KG1 (cell line): ENCODE data around the gene INSYN1.
"Not testable (repeated sequence)": the region's sequence is repeated elsewhere in the genome, so short reads cannot be mapped to it uniquely, and the experiment has no call there.

ENCODE experiments used
- DNase-seq: peaks from one replicate; lab custom pipeline; 2025; lab: John Stamatoyannopoulos, UW

INSYN1 gene

DNA sequence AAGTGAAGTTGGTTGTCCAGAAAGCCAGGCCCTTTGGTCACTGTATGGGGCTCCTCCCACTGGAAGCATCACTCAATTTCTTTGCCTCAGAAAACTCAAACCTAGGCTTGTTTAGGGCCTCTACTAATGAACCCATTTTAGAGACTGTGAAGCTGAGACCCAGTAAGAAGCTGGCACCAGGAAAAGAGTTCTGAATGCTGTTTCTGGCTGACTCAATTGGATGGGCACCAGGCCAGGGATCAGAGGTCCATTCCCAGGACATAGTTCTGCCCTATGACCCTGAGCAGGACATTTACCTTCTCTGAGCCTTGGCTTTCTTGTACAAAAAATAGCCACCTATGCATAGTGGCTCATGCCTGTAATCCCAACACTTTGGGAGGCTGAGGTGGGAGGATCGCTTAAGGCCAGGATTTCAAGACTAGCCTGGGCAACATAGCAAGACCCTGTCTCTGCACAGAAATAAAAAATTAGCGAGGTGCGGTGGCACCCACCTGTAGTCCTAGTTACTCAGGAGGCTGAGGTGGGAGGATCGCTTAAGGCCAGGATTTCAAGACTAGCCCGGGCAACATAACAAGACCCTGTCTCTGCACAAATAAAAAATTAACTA lies 38.4 kb downstream of the INSYN1 start:
- DNase-seq, result no peak

- no peak for DNase-seq
Measured at GRCh38 chr15:73712107-73712506, 41.0 kb downstream of the INSYN1 start.

DNA sequence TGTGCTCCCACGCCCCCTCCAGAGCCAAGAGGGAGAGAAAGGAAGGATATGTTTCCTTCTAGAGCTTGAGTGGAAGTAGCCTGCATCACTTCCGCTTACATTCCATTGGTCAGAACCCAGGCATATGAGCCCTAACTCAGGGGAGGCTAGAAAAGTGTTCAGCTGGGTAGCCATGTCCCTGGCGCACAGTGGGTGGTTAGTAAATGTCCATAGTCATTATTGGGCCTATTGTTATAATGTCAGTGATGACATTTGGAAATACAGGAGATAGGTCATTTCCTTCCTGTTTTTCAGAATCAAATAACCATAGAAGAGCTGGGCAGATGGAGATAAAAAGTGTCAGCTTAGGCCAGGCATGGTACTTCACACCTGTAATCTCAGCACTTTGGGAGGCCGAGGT lies 41.6 kb downstream of the INSYN1 start:
- no peak for DNase-seq

- DNase-seq, result no peak
Measured at GRCh38 chr15:73710321-73710720, 42.8 kb downstream of the INSYN1 start.

DNA sequence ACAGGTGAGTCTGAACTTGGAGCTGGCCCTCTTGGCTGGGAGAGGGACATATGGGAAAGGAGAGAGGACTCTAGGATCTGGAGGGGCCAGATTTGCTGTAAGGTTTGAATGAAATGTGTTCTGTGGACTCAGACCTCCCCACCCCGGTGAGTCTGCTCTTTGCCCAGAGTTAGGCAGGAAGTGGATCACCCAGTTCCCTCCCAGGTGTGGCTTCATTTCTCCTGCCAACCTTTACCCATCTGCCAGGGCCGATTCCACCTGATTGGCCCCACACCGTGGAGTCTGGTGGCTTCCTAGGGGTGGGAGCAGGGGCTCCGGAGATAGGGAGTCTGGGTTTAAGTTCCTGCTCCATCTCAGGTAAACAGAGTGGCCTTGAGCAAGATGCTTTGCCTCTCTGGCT lies 43.5 kb downstream of the INSYN1 start:
- DNase-seq, result no peak

GRCh38 chr15:73709241-73709640 lies 43.9 kb downstream of the INSYN1 start:
- DNase-seq, result no peak

DNA sequence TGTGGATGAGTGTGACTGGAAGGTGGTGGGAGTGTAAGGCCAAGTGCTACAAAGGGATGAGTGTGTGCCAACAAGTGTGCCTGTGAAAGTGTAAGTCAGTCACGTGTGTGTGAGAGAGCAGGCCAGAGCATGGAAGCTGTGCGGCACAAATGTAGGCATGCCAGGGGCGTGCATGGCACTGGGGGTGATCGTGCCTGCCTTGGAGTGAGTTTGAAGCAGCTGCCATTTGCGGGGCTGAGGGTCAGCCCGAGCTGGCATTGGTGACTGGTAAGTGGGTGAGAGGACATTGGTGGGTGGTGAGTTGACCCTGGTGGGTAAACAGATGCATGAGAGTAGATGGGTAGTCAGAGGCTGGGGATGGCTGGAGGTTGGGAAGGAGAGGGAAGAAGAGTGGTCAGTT lies 44.5 kb downstream of the INSYN1 start:
- DNase-seq, result no peak

- DNase-seq, result peak; percentile 58
Measured at GRCh38 chr15:73704869-73705645, 48.1 kb downstream of the INSYN1 start.

GRCh38 chr15:73704142-73704868 lies 48.8 kb downstream of the INSYN1 start:
- DNase-seq, result not testable (repeated sequence)

DNA sequence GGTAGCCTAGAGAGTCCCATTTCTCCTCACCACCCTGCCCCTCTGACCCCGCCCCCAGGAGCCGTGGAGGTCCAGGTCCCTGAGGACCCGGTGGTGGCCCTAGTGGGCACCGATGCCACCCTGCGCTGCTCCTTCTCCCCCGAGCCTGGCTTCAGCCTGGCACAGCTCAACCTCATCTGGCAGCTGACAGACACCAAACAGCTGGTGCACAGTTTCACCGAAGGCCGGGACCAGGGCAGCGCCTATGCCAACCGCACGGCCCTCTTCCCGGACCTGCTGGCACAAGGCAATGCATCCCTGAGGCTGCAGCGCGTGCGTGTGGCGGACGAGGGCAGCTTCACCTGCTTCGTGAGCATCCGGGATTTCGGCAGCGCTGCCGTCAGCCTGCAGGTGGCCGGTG lies 49.5 kb downstream of the INSYN1 start:
- not testable (repeated sequence) for DNase-seq

DNA sequence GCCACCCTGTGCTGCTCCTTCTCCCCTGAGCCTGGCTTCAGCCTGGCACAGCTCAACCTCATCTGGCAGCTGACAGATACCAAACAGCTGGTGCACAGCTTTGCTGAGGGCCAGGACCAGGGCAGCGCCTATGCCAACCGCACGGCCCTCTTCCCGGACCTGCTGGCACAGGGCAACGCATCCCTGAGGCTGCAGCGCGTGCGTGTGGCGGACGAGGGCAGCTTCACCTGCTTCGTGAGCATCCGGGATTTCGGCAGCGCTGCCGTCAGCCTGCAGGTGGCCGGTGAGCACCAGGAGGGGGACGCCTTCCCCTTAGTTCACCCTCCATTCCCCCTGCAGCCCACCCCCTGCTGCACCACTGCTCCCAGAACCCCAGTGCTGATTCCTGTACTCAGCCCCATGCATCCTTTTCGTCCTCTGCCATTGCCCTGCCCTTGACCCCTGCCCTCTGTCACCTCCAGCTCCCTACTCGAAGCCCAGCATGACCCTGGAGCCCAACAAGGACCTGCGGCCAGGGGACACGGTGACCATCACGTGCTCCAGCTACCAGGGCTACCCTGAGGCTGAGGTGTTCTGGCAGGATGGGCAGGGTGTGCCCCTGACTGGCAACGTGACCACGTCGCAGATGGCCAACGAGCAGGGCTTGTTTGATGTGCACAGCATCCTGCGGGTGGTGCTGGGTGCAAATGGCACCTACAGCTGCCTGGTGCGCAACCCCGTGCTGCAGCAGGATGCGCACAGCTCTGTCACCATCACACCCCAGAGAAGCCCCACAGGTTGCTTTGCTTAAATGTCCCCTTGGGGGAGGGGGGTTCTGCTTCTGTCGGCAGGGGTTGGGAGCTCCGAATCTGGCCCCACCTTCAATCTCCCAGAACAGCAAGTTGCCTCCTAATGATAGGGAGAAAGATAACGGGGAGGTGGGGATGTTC lies 50.6 kb downstream of the INSYN1 start:
- not testable (repeated sequence) for DNase-seq

- DNase-seq, result peak; percentile 36
Measured at GRCh38 chr15:73700041-73700842, 52.9 kb downstream of the INSYN1 start.

- no peak for DNase-seq
Measured at GRCh38 chr15:73699249-73700040, 53.7 kb downstream of the INSYN1 start.

DNA sequence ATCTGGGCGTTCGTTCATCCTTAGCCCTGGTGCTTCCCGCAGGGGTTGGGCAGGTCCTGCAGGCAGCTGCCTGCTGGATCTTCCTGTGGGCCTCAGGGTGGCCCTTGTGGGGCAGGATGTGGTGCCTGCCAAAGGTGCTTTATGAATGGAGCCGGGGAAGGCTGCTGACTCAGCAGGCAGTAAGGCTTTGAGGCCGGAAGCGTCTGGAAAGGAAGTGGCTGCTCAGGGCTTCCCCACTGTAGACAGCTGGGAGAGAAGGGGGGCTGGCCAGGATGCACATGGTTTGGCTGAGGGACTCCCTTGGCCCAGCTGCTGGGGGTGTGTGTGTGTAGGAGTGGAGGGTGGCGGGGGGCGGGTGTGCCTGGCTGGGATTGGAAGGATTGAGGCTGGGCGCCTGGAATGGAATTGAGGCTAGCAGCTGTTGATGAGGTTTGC lies 56.1 kb downstream of the INSYN1 start:
- peak; percentile 80 for DNase-seq

GRCh38 chr15:73696641-73697001 lies 56.5 kb downstream of the INSYN1 start:
- DNase-seq, result no peak

DNA sequence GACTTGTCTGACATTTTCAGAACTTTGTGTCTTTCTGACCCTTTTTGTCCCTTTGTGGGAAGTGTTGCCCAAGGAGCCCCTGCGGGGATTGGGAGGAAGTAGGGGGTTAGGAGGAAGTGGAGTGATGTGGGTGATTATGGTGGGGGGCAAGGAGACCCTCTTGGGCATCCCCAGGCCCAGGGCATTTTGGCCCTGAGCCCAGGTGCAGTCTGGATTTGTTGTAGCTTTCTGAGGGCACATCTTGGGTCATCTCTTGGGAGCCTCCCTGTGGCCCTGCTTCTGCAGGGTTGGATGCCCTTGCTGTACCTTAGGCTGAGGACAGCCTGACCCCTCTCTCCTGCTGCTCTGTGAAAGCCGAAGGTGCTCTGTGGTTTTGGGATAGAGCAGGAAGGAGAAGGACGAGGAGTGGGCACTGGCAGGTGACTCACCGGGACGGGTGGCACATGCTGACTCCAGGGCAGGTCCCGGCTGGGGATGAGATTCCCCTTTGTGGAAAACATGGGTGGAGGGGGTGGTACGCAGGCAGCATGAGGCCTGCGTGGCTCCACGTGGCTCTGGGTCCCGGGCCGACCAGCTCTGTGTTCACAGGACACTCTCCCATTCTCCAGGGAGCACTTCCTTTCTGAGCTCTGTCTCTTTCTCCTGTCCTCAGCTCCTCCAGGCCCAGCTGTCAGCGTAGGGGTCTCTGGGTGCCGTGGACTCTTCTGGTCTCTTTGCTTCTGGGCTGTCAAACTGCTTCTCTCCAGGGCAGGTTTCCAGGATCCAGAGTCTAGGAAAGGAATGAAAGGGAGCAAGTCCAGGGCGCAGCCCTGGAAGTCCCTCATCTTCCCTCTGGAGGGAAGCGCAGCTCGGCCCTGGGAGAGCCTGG lies 57.1 kb downstream of the INSYN1 start:
- no peak for DNase-seq

GRCh38 chr15:73694419-73694818 lies 58.7 kb downstream of the INSYN1 start:
- DNase-seq, result no peak

DNA sequence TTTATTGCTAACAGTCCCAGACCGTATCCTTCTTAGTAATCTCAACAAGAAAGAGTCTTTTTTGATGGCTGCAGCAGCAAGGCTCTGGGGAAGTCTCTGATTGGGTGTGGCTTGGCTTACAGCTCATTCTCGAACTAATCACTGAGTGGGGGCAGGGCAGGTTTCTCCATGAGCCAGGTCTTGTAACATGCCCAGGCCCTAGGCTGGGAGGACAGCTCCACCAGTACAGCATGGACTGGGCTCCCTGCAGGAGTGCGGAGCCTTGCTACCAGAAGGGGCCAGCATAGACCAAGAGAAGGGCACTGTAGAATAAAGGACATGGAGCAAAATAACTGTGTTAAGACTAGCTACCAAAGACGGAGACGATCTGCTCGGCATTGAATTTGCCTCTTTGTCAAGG lies 61.8 kb downstream of the INSYN1 start:
- no peak for DNase-seq

DNA sequence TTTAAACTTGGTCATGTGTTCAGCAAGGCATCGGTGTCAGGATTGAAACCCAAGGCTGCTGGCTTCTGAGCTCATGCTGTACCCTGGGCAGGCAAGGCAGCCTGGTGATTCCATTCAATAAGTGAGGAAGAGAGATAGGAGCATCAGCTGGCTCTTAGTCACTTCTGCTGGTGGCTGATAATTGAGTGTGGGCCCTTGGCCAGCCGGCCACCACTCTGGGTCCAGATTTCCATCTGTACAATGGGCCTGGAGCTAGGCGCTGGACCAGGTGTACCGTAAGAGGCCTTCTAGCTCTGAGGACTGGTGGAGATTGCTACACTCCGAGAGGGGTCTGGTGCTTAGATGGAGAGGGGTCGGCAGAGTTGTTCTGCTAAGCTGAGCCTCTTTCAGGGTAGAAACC lies 64.7 kb downstream of the INSYN1 start:
- no peak for DNase-seq
